Caco-2 (cell line): Measurements from ENCODE around the gene RAE1. TPM values are rescaled to one million over a fixed set of nuclear protein-coding genes. Genes with fewer than 3 reads are reported as not detected.

Experiments used
- BruUV-seq: library from RNA; stranded (reverse); fragments of 400-500 nt; replicated peaks from 2 replicates; lab custom pipeline; 2021; lab: Mats Ljungman, UMichigan
- CTCF ChIA-PET: fragments of 300-600 bp; sonication (Branson Sonifier 250); formaldehyde crosslinking; loops from one replicate; lab custom pipeline; 2022; ENCODE audit warnings: antibody characterized with exemption; lab: Charles Lee
- POLR2A ChIA-PET: fragments of 300-600 bp; sonication (Branson Sonifier 250); formaldehyde crosslinking; loops from one replicate; lab custom pipeline; 2022; ENCODE audit warnings: antibody characterized with exemption; lab: Charles Lee
- DNase-seq, 2 experiments: peaks; one replicate each; pipeline versions ENCODE4 v3.0.0 to v3.0.0-alpha.2; 2020 to 2022
- H3K27me3 ChIP-seq: replicated peaks from 2 replicates; pipeline ENCODE4 v1.6.0; 2011; ENCODE audit warnings: low read length; ENCODE audit not compliant: control insufficient read depth, insufficient read depth
- H3K36me3 ChIP-seq: 2 replicates; pipeline ENCODE4 v1.5.1; 2011; ENCODE audit warnings: low read length; ENCODE audit not compliant: control insufficient read depth, insufficient read depth
- H3K4me1 ChIP-seq: fragments of 250-450 bp; sonication (Bioruptor Pico); 2 replicates; pipeline ENCODE4 v1.5.1; 2020; ENCODE audit warnings: mild to moderate bottlenecking
- H3K4me3 ChIP-seq: 2 replicates; pipeline ENCODE4 v1.5.1; 2011; ENCODE audit warnings: low read depth, mild to moderate bottlenecking, control low read depth, low read length
- H3K9me3 ChIP-seq: fragments of 250-450 bp; sonication (Bioruptor Pico); 2 replicates; pipeline ENCODE4 v1.5.1; 2020; ENCODE audit warnings: mild to moderate bottlenecking, moderate library complexity
- H3K27ac Mint-ChIP-seq: one replicate; pipeline ENCODE4 v1.8.0; 2022; ENCODE audit warnings: mixed read lengths; ENCODE audit not compliant: unreplicated experiment
- H3K27me3 Mint-ChIP-seq: one replicate; pipeline ENCODE4 v1.8.0; 2022; ENCODE audit warnings: mixed read lengths; ENCODE audit not compliant: insufficient read depth, unreplicated experiment
- H3K36me3 Mint-ChIP-seq: one replicate; pipeline ENCODE4 v1.8.0; 2022; ENCODE audit warnings: mild to moderate bottlenecking, mixed read lengths; ENCODE audit not compliant: insufficient read depth, unreplicated experiment
- H3K4me1 Mint-ChIP-seq: one replicate; pipeline ENCODE4 v1.8.0; 2022; ENCODE audit warnings: low read depth, mixed read lengths; ENCODE audit not compliant: unreplicated experiment
- H3K4me3 Mint-ChIP-seq: one replicate; pipeline ENCODE4 v1.8.0; 2022; ENCODE audit warnings: mild to moderate bottlenecking, moderate library complexity, mixed read lengths; ENCODE audit not compliant: unreplicated experiment
- H3K9me3 Mint-ChIP-seq: one replicate; pipeline ENCODE4 v1.8.0; 2022; ENCODE audit warnings: mixed read lengths; ENCODE audit not compliant: unreplicated experiment
- CTCF ChIP-seq, 2 experiments: fragments of 200-600 bp in 1 of 2; IDR thresholded peaks; 1 replicate in 1 of 2; 2 replicates in 1 of 2; pipeline versions ENCODE4 v1.5.1 to v1.8.0; 2011 to 2022; ENCODE audit warnings: antibody characterized with exemption in 1 of 2, control low read depth in 1 of 2, inconsistent platforms in 1 of 2, low read depth in 1 of 2, low read length in 1 of 2, mild to moderate bottlenecking in 1 of 2, moderate library complexity in 1 of 2; ENCODE audit not compliant: insufficient read depth in 1 of 2, severe bottlenecking in 1 of 2, unreplicated experiment in 1 of 2
- intact Hi-C: fragments of 100-400 bp; cut with micrococcal nuclease; formaldehyde crosslinking; loops from one replicate; pipeline ENCODE4 v1.10.0; 2022; ENCODE audit not compliant: unreplicated experiment
- total RNA-seq: library from RNA; stranded (reverse); gene quantifications from 2 replicates; pipeline ENCODE4 v1.2.3, GENCODE V29; 2022

The RAE1 gene
- total RNA-seq, 1 experiment from 2014 or later: 133 TPM

- DNase-seq: no peak
- ChIA-PET POLR2A (interaction anchor here (0.5 kb wide), 1 partner anchor 34 kb away, joined by 10 read pairs; no protein-coding TSS in a partner anchor), CTCF (interaction anchor here (0.6 kb wide), 1 partner anchor 46 kb away, joined by 3 read pairs; no protein-coding TSS in a partner anchor)
- H3K27me3 ChIP-seq: no peaks in the 10 kb centered on the region
- TF ChIP-seq CTCF (IDR thresholded peaks at IDR 0.05; ENCODE audit: insufficient read depth in 1 of 2, low read depth in 1 of 2, low read length in 1 of 2, severe bottlenecking in 1 of 2, unreplicated experiment in 1 of 2): no peak
- H3K27me3 Mint-ChIP-seq: no peaks in the 10 kb centered on the region
- H3K27ac Mint-ChIP-seq: peak overlapping the region; percentile 23
- peaks cover 12% of the 10 kb centered on the region for H3K36me3 ChIP-seq
- H3K4me1 ChIP-seq: peaks cover 23% of the 10 kb centered on the region
- no peaks in the 10 kb centered on the region for H3K9me3 ChIP-seq
- H3K9me3 Mint-ChIP-seq: no peaks in the 10 kb centered on the region
- no TSS peak for BruUV-seq
- peaks cover 44% of the 10 kb centered on the region for H3K36me3 Mint-ChIP-seq
- H3K4me3 Mint-ChIP-seq: peak overlapping the region; percentile 10
- H3K4me3 ChIP-seq: no peak overlapping the region
- intact Hi-C loops: no loop called here
- peaks cover 20% of the 10 kb centered on the region for H3K4me1 Mint-ChIP-seq
Observed at GRCh38 chr20:57393321-57394120, 42.5 kb downstream of the RAE1 start.

- no peak for DNase-seq
- Mint-ChIP-seq H3K4me3 (no peak overlapping the region), H3K9me3 (no peaks in the 10 kb centered on the region), H3K4me1 (peaks cover 19% of the 10 kb centered on the region), H3K27me3 (no peaks in the 10 kb centered on the region), H3K36me3 (peaks cover 40% of the 10 kb centered on the region), H3K27ac (peak overlapping the region; percentile 23)
- no TSS peak for BruUV-seq
- Histone ChIP-seq H3K4me3 (no peak overlapping the region), H3K9me3 (no peaks in the 10 kb centered on the region), H3K36me3 (peaks cover 12% of the 10 kb centered on the region), H3K4me1 (peaks cover 23% of the 10 kb centered on the region), H3K27me3 (no peaks in the 10 kb centered on the region)
- ChIA-PET CTCF (interaction anchor here (0.6 kb wide), 1 partner anchor 45 kb away, joined by 3 read pairs; no protein-coding TSS in a partner anchor), POLR2A (no interaction called here)
- intact Hi-C loops: no loop called here
- no peak for TF ChIP-seq CTCF (IDR thresholded peaks at IDR 0.05; ENCODE audit: insufficient read depth in 1 of 2, low read depth in 1 of 2, low read length in 1 of 2, severe bottlenecking in 1 of 2, unreplicated experiment in 1 of 2)
Observed at GRCh38 chr20:57394121-57395082, 43.3 kb downstream of the RAE1 start.
